GM19238 (cell line): ENCODE measurements around the gene ANKRD49.

ENCODE experiments used
- DNase-seq: peaks from one replicate; pipeline ENCODE4 v3.0.0; 2011; ENCODE audit warnings: low spot score; ENCODE audit not compliant: insufficient read length

Gene ANKRD49

GRCh38 chr11:94493281-94494125, at the start of gene ANKRD49, which contains the start of gene MRE11:
TSS of gene ANKRD49 (plus strand) at chr11:94493984. CDS start at chr11:94496694, 2,710 bp downstream.
TSS of gene MRE11 (minus strand) at chr11:94493844. CDS start at chr11:94492801, 1,043 bp downstream.
- peak; percentile 71 for DNase-seq

GRCh38 chr11:94445641-94446040, 48.1 kb upstream of the ANKRD49 start:
- no peak for DNase-seq

GRCh38 chr11:94447149-94447548, 46.6 kb upstream of the ANKRD49 start:
- no peak for DNase-seq

DNA sequence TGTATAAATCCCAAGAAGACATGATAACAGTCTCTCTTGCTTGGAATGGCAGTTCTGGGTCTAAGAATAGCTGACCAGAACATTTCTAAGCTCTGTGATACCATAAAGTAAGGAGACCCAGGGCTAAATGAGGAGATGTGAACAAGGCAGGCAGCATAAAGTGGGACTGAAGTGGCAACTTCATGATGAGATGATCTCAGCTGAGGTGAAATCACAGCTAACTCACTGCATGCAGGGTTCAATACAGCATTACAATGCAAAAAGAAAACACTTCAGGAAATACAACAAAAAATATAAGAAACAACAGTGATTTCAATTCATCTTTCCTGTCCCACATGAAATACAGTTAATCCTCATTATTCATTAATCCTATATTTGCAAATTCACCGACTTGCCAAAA, 44.8 kb upstream of the ANKRD49 start:
- no peak for DNase-seq

- DNase-seq, result no peak
These were observed 44.3 kb upstream of the ANKRD49 start for GRCh38 chr11:94449437-94449836.

- DNase-seq, result no peak
These were observed 43.7 kb upstream of the ANKRD49 start for GRCh38 chr11:94450048-94450447.

GRCh38 chr11:94452988-94453387, 40.8 kb upstream of the ANKRD49 start:
- DNase-seq, result no peak

DNA sequence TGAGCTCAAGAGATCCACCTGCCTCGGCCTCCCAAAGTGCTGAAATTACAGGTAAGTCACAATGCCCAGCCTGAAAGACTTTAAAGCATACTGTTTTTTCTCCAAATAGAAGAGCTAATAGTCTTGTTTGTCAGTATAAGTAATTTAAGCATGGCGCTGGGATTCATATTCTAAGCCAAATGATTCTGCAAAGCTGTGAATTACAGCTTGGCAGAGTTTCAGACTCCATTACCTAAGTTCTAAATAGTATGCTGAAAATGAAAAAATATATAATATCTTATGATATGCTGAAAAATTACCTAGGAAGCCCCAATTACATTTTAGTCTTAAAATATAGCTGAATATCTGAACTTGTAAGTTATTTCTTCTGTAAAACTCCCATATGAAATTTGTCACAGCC, 39.5 kb upstream of the ANKRD49 start:
- DNase-seq, result no peak

- no peak for DNase-seq
These were observed 37.9 kb upstream of the ANKRD49 start for GRCh38 chr11:94455861-94456260.

- DNase-seq, result no peak
These were observed 36.4 kb upstream of the ANKRD49 start for GRCh38 chr11:94457118-94458029.

GRCh38 chr11:94459576-94459975, 34.2 kb upstream of the ANKRD49 start:
- no peak for DNase-seq

- DNase-seq, result no peak
These were observed 24.4 kb upstream of the ANKRD49 start for GRCh38 chr11:94469416-94469815.

GRCh38 chr11:94472916-94473799, 20.6 kb upstream of the ANKRD49 start:
- peak; percentile 10 for DNase-seq

DNA sequence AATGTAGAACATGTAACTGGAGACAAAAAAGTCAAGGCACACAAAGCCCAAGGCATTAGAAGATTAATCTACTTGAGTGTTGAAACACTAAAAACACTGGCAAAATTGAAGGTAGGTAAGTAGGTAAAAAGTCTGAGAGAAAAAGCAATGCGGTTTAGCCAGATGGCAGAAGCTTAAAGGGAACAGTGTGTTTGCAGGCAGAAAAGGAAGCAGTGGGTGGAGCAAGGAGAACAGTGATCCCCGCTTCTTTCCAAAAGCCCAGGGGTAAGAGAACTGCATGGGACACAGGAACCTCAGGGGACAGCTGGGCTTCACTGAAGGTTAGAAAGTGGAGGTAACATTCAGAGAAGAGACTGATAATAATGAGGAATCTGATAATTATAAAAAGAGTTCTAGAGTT, 16.2 kb upstream of the ANKRD49 start:
- DNase-seq, result no peak

GRCh38 chr11:94481342-94481741, 12.4 kb upstream of the ANKRD49 start:
- no peak for DNase-seq

DNA sequence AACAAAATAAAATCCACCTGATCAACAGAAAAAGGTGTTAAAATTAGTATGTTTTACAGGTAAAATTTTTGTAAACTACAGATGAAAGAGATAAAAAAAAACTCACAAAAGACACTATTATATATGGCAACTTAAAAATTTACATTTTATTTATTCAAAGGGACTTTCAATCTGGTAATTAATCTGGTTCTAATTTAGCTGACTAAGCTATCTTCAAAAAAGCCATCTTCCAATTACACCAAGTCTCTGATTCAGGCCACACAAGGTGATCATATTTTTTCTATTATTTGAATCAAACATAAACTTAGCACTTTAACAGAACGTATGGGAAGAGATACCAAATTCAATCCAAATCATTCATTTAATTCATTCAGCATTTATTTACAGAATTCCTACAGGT, 7.7 kb upstream of the ANKRD49 start:
- no peak for DNase-seq

- DNase-seq, result no peak
These were observed 419 bp downstream of the ANKRD49 start for GRCh38 chr11:94494126-94494680.

- DNase-seq, result no peak
These were observed 6.4 kb downstream of the ANKRD49 start for GRCh38 chr11:94500181-94500580.

DNA sequence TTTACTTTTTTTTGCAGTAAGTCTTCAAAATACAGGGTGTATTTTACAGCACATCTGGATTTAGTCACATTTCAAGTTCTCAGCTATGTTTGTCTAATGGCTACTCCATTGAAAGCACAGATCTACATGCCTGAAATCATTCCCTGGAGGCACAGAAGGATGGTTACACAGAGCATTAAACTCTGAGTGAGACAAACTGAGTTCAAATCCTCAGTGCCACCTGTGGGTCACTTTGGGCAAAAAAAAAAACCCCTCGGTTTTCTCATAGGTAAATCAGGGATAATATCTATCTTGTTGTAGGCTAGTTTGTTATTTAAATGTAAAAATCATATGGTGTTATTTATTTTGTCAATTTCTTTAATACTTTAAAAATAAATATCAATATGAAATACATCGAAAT, 7.7 kb downstream of the ANKRD49 start:
- no peak for DNase-seq

DNA sequence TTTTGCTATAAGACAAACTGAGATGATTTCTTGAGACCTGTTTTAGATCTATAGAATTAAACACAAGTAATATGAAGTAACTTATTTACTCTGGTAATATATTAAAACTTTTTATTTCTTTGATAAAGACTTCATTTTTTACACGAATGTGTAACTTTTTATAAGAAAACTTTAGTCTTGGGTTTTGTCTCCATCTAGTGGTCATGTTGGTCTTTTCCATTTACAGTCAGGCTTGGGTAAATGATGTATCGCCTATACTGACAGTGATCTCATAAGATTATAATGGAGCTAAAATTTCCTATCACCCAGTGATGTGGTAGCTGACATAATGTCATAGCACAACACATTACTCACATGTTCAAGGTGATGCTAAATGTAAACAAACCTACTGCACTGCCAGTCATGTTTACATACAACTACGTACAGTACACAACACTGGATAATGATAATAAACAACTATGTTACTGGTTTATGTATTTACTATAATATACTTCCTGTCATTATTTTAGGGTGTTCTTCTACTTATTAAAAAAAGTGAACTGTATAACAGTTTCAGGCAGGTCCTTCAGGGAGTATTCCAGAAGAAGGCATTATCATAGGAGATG, 11.0 kb downstream of the ANKRD49 start:
- no peak for DNase-seq
